Measurements from ENCODE around the gene TMEM30A. TPM values are rescaled to one million over a fixed set of nuclear protein-coding genes. Genes with fewer than 3 reads are reported as not detected.

The TMEM30A gene
- polyA plus RNA-seq, 4 donors = 130 to 157 (median 147) TPM

DNA sequence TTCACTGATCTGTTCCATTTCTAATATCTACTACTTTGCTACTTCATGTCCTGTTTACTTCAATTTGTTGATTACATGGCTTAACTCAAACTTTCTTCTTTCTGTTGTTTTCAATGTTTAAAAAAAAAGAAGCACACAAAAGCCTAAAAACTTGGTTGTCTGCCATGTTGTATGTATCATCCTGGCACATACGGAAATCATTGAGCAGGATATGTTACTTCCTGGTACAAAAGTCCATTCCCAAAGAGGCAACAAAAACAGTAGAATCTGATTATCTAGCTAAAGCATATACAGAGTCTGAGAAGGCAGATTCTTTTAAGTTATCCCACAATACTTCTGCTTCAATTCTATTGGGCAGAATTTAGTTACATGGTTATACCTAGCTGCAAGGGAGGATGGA lies 64.2 kb downstream of the TMEM30A start:
- DNase-seq (ENCODE audit: low read depth in 4 of 4, low spot score in 3 of 4) = no peak

GRCh38 chr6:75219263-75219662 lies 65.3 kb downstream of the TMEM30A start:
- DNase-seq (ENCODE audit: low read depth in 4 of 4, low spot score in 3 of 4) = no peak

DNA sequence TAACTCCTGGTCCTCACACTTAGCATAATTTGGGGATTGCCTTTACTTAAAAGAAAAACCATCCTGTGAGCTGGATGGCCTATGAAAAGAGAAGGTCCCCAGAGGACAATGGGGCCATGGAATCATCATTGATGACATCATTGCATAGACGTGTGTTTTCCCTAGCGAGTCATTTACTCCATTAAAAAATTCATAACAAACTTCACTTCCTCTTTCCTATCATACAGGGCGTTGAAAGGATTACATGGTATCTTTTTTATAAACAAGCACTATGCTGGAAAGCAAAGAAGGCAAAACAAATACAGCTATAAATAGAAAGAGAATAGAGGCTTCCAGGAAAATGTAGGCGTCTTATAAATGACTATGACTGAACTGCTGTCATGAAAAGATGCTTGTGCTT lies 67.4 kb downstream of the TMEM30A start:
- DNase-seq (ENCODE audit: low read depth in 4 of 4, low spot score in 3 of 4) = no peak

DNA sequence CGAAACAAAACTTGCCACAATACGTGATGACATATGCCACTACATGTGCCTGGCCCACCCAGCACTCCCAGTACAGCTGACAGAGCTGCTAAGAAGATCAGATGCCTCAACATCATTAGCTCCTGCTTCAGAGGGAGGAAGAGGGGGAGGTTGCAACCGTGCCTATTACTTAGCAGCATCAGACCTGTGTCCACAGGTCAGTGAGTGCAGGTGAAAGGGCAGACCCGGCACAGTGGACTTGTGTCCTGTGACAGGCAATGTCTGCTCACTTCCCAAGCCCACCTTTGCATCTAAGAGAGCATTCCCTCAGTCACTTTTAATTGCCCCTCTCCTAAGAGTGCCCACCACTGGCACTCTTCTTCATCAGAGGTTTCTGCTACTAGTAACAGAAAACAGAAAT lies 69.3 kb downstream of the TMEM30A start:
- no peak for DNase-seq (ENCODE audit: low read depth in 4 of 4, low spot score in 3 of 4)

- DNase-seq (ENCODE audit: low read depth in 4 of 4, low spot score in 3 of 4) = no peak
Observed at GRCh38 chr6:75213732-75214131, 70.9 kb downstream of the TMEM30A start.

- DNase-seq (ENCODE audit: low read depth in 4 of 4, low spot score in 3 of 4) = no peak
Observed at GRCh38 chr6:75213112-75213511, 71.5 kb downstream of the TMEM30A start.

GRCh38 chr6:75211920-75212590 lies 72.5 kb downstream of the TMEM30A start:
- DNase-seq (ENCODE audit: low read depth in 4 of 4, low spot score in 3 of 4) = no peak

GRCh38 chr6:75210885-75211739 lies 73.5 kb downstream of the TMEM30A start:
- peak in 1 of 4 donors; percentile 59 for DNase-seq (ENCODE audit: low read depth in 4 of 4, low spot score in 3 of 4)

DNA sequence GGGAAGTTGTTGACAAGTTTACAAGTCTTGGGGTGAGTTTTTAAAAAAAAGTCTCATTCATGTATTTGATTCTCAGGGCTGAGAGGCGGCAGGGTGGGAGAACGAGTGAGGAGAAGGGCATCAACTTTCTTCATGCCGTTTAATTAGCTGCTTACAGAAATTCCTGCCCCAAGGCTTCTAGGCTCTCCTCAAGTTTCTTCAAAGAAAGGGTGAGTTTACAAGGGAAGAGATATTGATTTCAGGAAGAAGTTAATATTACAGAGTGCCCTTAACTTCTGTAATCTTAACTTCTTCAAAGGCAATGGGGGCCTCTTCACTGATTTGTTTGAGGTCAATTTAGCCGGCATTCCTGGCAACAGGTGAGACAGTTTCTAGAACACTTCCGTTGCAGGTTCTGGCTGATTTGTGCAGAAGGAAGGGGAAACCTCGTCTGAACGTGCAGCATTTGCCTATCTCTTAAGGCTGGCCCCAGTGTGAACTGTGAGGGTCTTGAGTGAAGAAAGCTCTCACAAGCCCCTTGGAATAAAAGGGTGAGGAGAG lies 75.3 kb downstream of the TMEM30A start:
- DNase-seq (ENCODE audit: low read depth in 4 of 4, low spot score in 3 of 4) = no peak

GRCh38 chr6:75208298-75209183 lies 76.1 kb downstream of the TMEM30A start:
- DNase-seq (ENCODE audit: low read depth in 4 of 4, low spot score in 3 of 4) = peak; percentile 78 to 82 (median 81)

- DNase-seq (ENCODE audit: low read depth in 4 of 4, low spot score in 3 of 4) = no peak
Observed at GRCh38 chr6:75206576-75207342, 77.8 kb downstream of the TMEM30A start.

DNA sequence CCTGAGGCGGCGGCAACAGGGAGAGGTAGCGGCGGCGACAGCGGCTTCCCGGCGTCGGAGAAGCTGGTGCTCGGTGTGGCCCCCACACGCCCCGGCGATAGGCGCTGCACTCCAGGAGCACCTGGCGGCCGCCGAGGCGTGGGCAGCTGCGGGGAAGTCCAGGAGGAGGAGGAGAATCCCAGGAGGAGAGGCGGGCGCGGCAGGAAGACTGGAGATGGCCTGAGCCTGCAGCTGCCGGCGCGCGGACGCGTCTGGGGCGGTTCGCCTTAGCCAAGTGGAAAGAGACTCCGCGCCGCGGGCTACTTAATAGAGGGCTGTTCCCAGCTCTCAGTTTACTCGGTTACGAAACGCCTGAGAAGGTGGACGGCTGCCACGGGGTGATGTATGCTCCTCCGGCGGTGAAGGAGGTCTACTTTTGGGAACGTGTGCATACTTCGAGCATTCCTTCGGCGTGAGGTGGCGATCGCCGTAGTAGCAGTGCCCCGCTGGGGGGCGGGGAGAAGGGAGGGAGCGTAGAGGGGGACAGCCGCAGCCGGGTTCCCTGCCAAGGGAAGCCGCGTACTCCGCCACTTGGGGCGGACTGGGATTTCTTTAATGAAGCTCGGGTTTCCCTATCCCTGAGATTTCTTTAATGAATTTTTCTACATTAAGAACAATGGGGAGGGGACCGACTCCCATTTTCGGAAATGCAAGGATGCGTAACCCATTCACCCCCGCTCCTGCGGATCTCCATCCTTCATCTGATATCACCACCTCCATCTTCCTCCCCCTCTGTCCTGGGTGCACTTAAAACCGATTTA lies 78.6 kb downstream of the TMEM30A start, which contains the start of gene COL12A1:
COL12A1 (minus strand) TSS at position 278 of the 800 bp plus-strand sequence. CDS start 3,261 bp downstream, outside the sequence.
- peak in 1 of 4 donors; percentile 68 for DNase-seq (ENCODE audit: low read depth in 4 of 4, low spot score in 3 of 4)

- no peak for DNase-seq (ENCODE audit: low read depth in 4 of 4, low spot score in 3 of 4)
Observed at GRCh38 chr6:75204959-75205775, 79.4 kb downstream of the TMEM30A start.

DNA sequence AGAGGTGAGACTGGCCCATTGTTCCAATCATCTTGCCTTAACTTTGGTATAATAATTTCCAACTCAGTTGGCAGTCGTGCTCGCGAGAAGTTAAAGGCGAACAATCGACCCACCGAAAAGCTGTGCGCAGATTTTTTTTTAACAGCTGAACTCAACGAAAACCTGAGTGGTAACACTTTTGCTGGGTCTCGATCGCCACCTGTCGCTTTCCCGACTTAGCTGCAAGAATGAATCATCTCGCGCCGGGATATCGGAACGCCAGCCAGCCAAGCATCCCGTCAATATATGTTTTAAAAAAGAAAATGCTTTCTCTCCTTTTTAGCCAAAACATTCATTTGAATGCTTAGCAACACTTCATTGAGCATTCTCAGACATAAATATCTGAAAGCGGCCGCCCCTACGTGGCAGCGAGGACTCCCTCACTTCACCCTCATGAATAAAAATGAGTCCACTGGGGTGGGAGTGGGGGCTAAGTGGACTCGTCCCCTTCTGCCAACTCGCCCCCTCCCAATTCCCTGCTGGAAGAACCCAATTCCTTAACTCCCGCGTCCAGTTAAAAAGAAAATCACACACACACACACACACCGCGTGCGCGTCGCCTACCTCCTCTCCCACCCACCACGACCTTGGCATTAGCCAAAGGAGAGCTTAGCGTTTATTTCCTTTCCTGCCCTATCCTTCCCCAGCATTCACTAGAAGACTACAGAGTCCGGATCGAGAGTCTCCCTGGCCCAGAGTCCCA lies 80.2 kb downstream of the TMEM30A start:
- peak in 2 of 4 donors; percentile 72 to 73 for DNase-seq (ENCODE audit: low read depth in 4 of 4, low spot score in 3 of 4)

DNA sequence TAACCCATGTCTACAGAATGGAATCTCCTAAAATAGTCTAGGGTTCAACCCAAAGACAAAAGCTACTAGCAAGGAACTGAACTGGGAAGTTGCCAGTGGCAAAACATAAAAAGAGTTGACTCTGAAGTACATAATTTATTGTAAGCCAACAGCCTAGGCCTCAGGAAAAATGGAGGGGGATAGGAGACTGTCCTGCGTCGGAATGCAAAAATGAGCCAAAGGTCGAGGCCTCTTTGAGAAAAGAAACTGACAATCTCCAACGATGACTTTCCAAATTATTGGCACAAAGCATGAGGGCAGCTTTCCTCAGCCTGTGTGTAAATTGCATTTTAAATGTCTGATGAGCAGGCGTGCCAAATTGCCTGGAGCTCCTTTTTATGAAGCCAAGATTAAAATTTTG lies 80.9 kb downstream of the TMEM30A start:
- DNase-seq (ENCODE audit: low read depth in 4 of 4, low spot score in 3 of 4) = no peak
